GM12873 (cell line): ENCODE results near the gene URB1.

Experiments used
- TF ChIP-seq, protein P1 (sequence below): IDR thresholded peaks from 2 replicates; pipeline ENCODE4 v1.5.1; 2012; ENCODE audit warnings: low read depth, mild to moderate bottlenecking, moderate library complexity, low read length, control low read depth; ENCODE audit not compliant: insufficient read depth; ENCODE audit errors: missing control alignments

The URB1 gene

DNA sequence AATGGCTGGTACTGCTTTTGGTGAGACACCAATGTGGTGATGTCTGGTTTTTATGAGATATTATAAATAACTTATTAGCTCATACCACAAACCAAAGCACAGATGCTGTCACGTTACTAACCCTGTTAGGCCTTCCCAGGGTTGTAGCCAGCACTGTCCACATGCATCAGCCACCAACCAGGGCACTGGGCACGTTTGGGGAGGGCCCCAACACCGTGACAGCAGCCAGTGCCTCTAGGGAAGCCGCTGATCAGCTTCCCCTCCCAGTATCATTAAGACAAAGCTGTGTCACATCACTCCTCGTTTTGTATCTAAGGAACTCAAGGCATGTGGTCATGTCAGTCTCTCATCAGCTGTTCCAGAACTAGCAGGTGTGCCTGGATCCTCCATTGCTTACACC lies 13.9 kb downstream of the URB1 start:
- TF ChIP-seq, protein P1, sequence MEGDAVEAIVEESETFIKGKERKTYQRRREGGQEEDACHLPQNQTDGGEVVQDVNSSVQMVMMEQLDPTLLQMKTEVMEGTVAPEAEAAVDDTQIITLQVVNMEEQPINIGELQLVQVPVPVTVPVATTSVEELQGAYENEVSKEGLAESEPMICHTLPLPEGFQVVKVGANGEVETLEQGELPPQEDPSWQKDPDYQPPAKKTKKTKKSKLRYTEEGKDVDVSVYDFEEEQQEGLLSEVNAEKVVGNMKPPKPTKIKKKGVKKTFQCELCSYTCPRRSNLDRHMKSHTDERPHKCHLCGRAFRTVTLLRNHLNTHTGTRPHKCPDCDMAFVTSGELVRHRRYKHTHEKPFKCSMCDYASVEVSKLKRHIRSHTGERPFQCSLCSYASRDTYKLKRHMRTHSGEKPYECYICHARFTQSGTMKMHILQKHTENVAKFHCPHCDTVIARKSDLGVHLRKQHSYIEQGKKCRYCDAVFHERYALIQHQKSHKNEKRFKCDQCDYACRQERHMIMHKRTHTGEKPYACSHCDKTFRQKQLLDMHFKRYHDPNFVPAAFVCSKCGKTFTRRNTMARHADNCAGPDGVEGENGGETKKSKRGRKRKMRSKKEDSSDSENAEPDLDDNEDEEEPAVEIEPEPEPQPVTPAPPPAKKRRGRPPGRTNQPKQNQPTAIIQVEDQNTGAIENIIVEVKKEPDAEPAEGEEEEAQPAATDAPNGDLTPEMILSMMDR, result no peak

DNA sequence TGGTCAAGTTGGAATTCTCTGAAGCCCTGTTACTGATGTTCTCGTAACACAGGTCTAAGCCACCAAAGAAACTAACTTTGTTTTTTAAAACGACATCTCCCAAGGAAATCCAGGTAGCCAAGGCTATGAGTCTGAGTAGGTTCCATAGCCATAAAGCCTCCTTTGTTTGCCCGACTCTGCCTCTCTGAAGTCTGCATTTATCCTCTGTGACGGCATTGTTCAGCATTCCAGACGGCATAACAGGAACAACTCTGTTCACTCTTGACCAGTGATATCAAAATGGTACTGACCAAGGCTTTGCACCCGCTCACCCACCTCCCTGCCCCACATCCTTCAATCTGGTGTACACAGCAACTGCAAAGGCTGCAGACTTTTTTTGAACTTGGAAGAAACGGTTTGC lies 14.8 kb downstream of the URB1 start:
- TF ChIP-seq, protein P1, result no peak

DNA sequence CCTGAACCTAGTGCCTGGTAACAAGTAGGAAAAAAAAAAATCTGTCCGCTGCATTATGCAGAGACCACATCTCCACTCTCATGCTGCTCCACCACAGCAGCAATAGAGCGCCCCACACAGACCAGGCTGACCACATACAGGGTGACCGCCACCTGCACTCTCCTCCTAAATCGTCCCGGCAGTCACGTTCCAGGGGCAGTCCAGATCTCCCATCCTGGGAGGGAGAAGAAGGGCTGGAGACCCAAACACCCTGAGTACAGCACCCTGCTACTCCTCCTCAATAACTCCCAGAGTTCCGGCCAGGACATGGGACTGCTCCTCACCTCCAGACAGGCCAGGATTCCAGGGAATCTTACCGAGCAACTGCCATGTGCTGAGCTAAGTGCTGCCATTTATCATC lies 15.3 kb downstream of the URB1 start:
- TF ChIP-seq, protein P1, result no peak

DNA sequence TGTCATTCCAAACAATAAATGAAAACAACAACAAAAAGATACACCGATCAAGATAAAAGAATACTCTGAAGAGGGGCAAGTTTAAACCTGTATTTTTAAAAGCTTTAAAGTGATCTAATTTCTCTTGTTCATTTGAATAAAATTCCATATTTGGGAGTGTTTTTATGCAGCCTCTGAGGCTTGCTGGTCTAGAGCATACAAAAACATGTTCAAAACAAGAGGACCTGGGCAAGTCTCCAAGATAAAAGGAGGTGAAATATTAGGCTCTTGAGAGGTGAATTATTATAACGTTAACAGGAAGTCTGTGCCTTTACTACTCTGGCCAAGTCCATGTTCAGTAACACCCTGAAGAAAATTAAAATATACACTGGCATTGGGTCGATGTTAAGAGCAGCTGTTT lies 20.1 kb downstream of the URB1 start:
- TF ChIP-seq, protein P1, result no peak

DNA sequence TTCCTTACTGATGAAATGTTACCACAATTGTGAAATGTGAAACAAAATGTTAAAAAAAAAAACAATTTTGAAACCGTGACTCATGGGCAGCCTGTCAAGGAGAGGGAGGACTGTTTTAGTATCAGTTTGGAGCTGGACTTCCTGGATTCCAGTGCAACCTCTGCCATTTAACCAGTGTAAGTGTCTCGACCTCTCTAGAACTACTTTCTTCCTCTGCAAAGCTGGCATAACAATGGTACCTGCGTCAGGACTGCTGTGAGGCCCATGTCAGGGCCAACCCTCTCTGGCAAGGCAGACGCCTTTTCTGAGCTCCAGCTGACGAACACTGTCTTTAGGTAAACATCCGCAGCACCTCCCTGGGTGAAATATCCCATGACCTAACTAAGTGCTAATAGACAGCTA lies 20.9 kb downstream of the URB1 start:
- TF ChIP-seq, protein P1, result no peak

DNA sequence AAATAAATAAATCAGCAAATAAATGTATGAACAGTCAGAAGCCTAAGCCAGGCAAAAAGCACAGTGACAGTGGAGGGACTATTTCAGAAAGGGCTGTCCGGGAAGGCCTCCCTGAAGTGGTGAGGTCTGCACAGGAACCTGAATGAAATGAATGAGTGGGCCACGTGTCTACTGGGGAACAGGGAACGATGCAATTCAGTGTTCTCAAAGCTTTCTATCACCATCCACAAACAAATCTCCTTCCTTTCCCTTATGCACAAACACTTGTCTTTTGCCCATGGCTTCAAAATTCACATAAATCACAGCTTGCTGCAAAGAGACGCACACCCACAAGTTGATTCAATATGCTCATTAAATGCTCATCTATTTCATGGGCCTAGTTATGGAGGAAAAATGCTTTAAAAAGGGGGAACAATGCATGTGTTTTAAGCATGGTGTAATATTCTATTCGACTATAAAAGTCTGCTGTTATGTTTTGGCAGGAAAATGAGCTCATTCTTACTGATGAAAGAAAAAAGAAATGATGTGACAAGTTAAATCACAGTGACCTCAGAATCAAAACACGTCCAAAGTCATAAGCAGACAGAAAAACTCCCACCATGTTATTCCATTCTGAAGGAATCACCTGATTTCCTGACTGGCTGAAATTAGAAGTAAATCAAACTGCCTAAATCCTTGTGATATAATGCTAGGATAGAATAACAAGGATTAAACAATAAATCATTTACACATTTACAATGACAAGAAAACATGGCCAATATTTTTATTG lies 21.6 kb downstream of the URB1 start:
- TF ChIP-seq, protein P1, result no peak

DNA sequence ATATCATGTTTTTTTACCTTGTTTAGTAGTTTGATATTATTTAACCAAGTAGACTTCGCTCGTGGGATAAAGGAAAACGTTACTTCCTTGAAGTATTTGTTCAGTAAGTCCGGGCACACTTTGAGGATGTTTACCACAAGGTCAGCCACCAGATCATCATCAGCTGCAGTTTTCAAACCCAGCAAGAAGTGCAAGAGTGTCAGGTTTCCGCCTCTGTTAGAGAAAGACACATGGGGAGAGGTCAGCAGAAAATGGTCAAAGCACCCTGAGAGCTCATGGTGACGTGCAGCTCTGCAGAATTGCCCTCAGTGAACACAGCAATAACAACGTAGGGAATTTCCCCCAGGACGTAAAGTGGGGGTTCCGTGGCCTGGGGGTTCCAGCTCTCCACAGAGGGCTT lies 24.4 kb downstream of the URB1 start:
- TF ChIP-seq, protein P1, result no peak
